Prostate gland (tissue), 2 donors: ENCODE data around the gene SLC14A1. TPM values are rescaled to one million over a fixed set of nuclear protein-coding genes. Genes with fewer than 3 reads are reported as not detected.

Experiments used
- DNase-seq: peaks from one replicate; pipeline ENCODE4 v3.0.0-alpha.2; 2019; ENCODE audit warnings: low spot score
- H3K27ac ChIP-seq, 2 donors: fragments of 200-600 bp; sonication (generic); 2 replicates each; pipeline ENCODE4 v1.5.1; 2017 to 2019
- H3K27me3 ChIP-seq: fragments of 200-600 bp; sonication (generic); replicated peaks from 2 replicates; pipeline ENCODE4 v1.5.1; 2019; ENCODE audit not compliant: insufficient read depth
- H3K36me3 ChIP-seq, 2 donors: fragments of 200-600 bp; sonication (generic); 1 replicate in 1 of 2; 2 replicates in 1 of 2; pipeline versions ENCODE4 v1.5.1 to v1.8.1; 2017 to 2019
- H3K4me1 ChIP-seq: fragments of 200-600 bp; sonication (generic); replicated peaks from 2 replicates; pipeline ENCODE4 v1.5.1; 2019
- H3K4me3 ChIP-seq, 2 donors: fragments of 200-600 bp; sonication (generic); 2 replicates each; pipeline ENCODE4 v1.5.1; 2017 to 2019
- H3K9me3 ChIP-seq: fragments of 200-600 bp; sonication (generic); 2 replicates; pipeline ENCODE4 v1.5.1; 2017
- POLR2A ChIP-seq: fragments of 450-650 bp; IDR thresholded peaks from one replicate; pipeline ENCODE4 v1.6.1; 2016; ENCODE audit warnings: antibody characterized with exemption, mild to moderate bottlenecking
- POLR2AphosphoS5 ChIP-seq: sonication (generic); formaldehyde crosslinking; IDR thresholded peaks from one replicate; pipeline ENCODE4 v1.6.1; 2017; ENCODE audit warnings: antibody characterized with exemption
- WGBS: methylation state at CpG from one replicate; pipeline ENCODE4 v1.1.5; 2018; 5-methylcytosine and 5-hydroxymethylcytosine counted together
- intact Hi-C: fragments of 100-400 bp; cut with DNase I; formaldehyde crosslinking; loops from one replicate; pipeline ENCODE4 v1.14.2; 2022
- total RNA-seq, 2 donors: library from RNA; depleted of rRNA; stranded (reverse); fragments of >200 nt; gene quantifications; one replicate each; pipeline ENCODE4 v1.1.0, GENCODE V29; 2016
- TF ChIP-seq, protein P1 (sequence below), 4 experiments: fragments of 200-600 bp in 2 of 4; fragments of 450-650 bp in 2 of 4; sonication (generic) in 2 of 4; IDR thresholded peaks; 1 replicate in 3 of 4; 2 replicates in 1 of 4; pipeline ENCODE4 v1.5.1; 2016 to 2019; ENCODE audit warnings: antibody characterized with exemption in 4 of 4, mild to moderate bottlenecking in 2 of 4, moderate library complexity in 2 of 4

The SLC14A1 gene
- total RNA-seq, 2 donors from 2014 or later, result 31.8 to 139 TPM

DNA sequence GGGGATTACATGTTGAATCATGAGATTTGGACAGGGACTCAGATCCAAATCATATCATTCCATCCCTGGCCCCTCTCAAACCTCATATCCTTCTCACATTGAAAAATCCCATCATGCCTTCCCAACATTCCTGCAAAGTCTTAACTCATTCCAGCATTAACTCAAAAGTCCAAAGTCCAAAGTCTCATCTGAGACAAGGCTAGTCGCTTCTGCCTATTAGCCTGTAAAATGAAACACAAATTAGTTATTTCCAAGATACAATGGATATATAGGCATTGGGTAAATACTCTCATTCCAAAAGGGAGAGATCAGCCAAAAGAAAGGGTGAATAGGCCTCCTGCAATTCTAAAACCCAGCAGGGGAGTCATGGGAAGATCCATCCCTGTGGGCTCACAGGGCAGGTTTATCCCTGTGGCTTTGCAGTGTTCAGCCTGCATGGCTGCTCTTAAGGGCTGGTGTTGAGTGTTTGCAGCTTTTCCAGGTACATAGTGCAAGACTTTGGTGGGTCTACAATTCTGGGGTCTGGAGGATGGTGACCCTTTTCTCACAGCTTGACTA, 21.2 kb upstream of the SLC14A1 start:
- TF ChIP-seq POLR2A, result no peak
- no peak for TF ChIP-seq POLR2AphosphoS5
- TF ChIP-seq, protein P1, sequence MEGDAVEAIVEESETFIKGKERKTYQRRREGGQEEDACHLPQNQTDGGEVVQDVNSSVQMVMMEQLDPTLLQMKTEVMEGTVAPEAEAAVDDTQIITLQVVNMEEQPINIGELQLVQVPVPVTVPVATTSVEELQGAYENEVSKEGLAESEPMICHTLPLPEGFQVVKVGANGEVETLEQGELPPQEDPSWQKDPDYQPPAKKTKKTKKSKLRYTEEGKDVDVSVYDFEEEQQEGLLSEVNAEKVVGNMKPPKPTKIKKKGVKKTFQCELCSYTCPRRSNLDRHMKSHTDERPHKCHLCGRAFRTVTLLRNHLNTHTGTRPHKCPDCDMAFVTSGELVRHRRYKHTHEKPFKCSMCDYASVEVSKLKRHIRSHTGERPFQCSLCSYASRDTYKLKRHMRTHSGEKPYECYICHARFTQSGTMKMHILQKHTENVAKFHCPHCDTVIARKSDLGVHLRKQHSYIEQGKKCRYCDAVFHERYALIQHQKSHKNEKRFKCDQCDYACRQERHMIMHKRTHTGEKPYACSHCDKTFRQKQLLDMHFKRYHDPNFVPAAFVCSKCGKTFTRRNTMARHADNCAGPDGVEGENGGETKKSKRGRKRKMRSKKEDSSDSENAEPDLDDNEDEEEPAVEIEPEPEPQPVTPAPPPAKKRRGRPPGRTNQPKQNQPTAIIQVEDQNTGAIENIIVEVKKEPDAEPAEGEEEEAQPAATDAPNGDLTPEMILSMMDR (IDR thresholded peaks at IDR 0.05), result no peak
- H3K27me3 ChIP-seq, result no peaks in the 10 kb centered on the region
- no peaks in the 10 kb centered on the region for H3K36me3 ChIP-seq
- H3K4me1 ChIP-seq, result no peaks in the 10 kb centered on the region
- no peak overlapping the region for H3K27ac ChIP-seq
- DNase-seq, result no peak
- H3K4me3 ChIP-seq, result no peak overlapping the region
- intact Hi-C loops, result no loop called here
- WGBS, result 94% methylated on average over 1 of the region's 1 CpG
- no peaks in the 10 kb centered on the region for H3K9me3 ChIP-seq

DNA sequence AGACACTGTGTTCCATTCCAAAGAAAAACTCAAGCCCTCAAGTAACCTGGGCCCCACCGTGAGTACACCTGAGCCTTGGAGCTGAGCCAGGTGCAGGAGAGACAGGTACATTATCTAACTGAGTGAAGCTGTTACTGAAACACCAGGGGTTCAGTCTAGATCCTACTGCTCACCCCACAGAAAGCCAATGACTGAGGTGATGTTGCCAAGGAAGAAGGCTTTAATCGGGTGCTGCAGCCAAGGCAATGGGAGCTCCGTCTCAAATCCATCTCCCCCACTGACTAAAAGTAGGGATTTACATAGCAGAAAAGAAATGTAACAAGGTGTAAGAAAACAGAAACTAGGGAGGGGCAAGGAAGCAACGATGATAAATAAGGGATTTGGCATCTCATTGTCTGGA, 15.2 kb upstream of the SLC14A1 start:
- no peaks in the 10 kb centered on the region for H3K27me3 ChIP-seq
- H3K9me3 ChIP-seq, result no peaks in the 10 kb centered on the region
- 82% methylated on average over 4 of the region's 4 CpGs for WGBS
- H3K4me3 ChIP-seq, result no peak overlapping the region
- intact Hi-C loops, result no loop called here
- TF ChIP-seq, protein P1 (IDR thresholded peaks at IDR 0.05), result no peak
- no peak for TF ChIP-seq POLR2AphosphoS5
- TF ChIP-seq POLR2A, result no peak
- no peaks in the 10 kb centered on the region for H3K4me1 ChIP-seq
- no peak for DNase-seq
- no peak overlapping the region for H3K27ac ChIP-seq
- H3K36me3 ChIP-seq, result no peaks in the 10 kb centered on the region

DNA sequence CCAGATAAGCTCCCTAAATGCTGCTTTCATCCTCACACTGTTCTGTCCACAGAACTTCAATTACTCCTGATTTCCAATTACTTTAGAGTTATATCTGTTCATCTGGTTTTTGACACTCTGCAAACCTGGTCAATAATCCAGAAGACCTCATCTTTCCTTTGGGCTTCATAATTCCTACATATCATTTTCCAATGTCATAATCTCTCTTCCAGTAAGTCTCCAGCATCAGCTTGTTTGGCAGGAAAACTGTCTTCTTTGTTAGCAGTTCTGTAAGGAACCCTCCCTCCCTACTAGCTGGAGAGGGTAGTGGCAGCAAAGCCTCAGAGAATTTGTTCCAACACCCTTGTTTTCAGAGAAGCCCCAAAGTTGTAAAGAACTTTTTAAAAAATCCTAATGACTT, 11.9 kb upstream of the SLC14A1 start:
- intact Hi-C loops, result no loop called here

DNA sequence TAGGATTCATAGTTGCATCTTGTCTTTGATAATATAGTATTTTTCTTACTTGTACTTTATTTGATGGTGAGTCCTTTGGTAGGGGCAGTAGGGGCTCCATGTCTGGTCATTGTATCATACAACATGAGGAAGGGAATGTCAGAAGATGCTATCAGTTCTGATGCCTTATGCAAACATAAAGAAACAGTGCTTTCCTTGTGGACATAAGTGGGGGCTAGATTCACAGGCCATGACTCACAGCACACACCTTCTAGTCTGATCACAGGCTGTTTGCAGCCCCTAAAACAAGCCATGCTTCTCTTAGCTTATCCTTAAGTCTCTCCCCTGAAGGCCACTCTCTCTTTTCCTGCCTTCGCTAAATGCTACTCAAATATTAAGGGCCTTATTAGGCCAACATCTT, 10.7 kb upstream of the SLC14A1 start:
- 97% methylated on average over 1 of the region's 1 CpG for WGBS
- Histone ChIP-seq H3K27me3 (no peaks in the 10 kb centered on the region), H3K27ac (no peak overlapping the region), H3K4me1 (no peaks in the 10 kb centered on the region), H3K36me3 (no peaks in the 10 kb centered on the region), H3K9me3 (no peaks in the 10 kb centered on the region), H3K4me3 (no peak overlapping the region)
- intact Hi-C loops, result no loop called here
- no peak for DNase-seq
- TF ChIP-seq, protein P1 (IDR thresholded peaks at IDR 0.05), result no peak
- no peak for TF ChIP-seq POLR2AphosphoS5
- TF ChIP-seq POLR2A, result no peak

More for the DNA sequence above, 11.9 kb upstream of the SLC14A1 start:
- H3K4me3 ChIP-seq, result no peak overlapping the region
- H3K27ac ChIP-seq, result no peak overlapping the region
- H3K4me1 ChIP-seq, result no peaks in the 10 kb centered on the region
- no peaks in the 10 kb centered on the region for H3K27me3 ChIP-seq
- DNase-seq, result no peak
- H3K36me3 ChIP-seq, result no peaks in the 10 kb centered on the region
- no peak for TF ChIP-seq POLR2A
- TF ChIP-seq POLR2AphosphoS5, result no peak
- TF ChIP-seq, protein P1 (IDR thresholded peaks at IDR 0.05), result no peak
- no peaks in the 10 kb centered on the region for H3K9me3 ChIP-seq

DNA sequence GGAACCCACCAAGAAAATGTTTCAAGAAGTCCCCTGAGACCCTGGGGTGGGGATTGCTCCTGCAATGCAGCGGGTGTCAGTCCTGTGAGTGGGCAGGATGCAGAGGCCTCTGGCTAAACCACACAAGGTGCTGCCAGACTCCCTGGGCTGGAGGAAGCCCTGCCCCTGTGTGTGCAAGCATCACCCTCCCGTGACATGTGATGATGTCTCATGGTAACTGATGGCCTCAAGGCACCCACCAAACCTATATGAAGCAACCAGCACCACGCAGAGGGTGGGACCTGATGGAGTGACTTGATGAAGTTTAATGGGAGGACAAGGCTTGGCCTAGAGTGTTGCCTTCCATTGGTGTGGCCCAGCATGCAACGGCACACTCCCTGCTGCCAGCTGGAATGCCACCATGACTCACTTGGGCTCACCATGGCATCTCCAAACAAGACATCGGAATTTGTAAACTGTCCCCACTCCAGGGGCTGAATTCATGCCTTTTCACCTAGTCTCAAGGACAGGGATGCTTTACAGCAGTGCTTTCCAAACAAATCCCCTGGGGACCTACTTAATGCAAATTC, 8.7 kb upstream of the SLC14A1 start:
- TF ChIP-seq POLR2A, result no peak
- Histone ChIP-seq H3K4me1 (no peaks in the 10 kb centered on the region), H3K27ac (no peak overlapping the region), H3K9me3 (no peaks in the 10 kb centered on the region), H3K4me3 (no peak overlapping the region), H3K36me3 (no peaks in the 10 kb centered on the region), H3K27me3 (no peaks in the 10 kb centered on the region)
- intact Hi-C loops, result no loop called here
- WGBS, result 90% methylated on average over 4 of the region's 5 CpGs
- DNase-seq, result no peak
